Measurements from ENCODE around the gene FZD4.

The FZD4 gene

DNA sequence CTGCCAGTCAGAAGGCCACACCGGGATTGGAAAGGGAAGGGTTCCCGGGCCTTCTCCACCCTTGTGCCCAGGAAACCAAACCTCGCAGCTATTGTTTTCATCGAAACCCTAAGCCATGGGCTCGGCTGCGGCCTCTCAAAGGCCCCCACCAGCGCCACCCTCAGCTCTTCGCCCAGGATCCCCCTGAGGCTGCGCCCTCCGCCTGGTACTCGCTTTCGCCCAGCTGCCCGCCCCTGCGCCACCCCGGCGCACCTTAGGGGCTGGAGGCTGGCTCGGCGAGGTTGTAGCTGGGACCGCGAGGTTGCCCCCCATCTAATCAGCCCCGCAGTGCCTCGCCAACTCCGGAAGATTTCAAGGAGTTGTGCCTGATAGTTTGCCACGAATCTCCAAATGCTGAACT lies 49.0 kb downstream of the FZD4 start:
- no peak for DNase-seq

DNA sequence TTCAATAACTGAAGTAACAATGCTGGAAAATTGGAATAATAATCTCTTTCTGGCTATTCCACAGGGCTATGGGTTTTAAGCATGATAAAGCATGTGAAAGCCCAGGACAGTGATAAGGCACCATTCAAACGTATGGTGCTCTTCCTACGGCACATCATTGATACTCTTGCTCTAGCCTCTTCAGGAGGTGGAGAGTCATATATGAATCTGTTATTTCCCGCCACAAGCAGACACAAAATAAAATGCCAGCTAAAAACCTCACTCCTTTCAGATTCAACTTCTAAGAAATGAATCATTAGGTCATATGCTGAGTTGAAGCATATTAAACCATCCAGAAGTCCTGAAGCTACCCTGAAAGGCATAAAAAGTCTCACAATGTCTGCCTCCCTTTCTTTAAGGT lies 49.9 kb downstream of the FZD4 start:
- no peak for DNase-seq

GRCh38 chr11:86904001-86904400 lies 51.2 kb downstream of the FZD4 start:
- no peak for DNase-seq

- DNase-seq: no peak
These were observed 52.9 kb downstream of the FZD4 start for GRCh38 chr11:86902345-86902744.

DNA sequence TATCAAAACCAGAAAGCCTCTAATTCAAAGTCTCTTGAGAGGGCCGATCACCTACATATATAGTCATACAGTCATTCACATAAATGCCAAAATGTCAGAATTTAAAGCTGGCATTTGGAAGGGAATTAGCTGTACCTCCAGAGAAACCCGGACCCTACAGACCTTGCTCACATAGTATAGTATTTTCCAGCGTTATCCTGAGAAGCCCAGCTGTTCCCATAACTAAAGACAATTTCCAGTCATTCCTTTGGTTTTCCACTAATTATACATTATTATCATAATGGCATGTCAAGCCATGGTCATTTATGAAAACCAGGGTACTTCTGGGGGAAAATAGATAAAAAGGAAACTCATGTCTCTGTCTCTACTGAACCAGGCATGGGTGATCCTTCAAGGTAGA lies 53.6 kb downstream of the FZD4 start:
- DNase-seq: no peak

GRCh38 chr11:86900162-86900561 lies 55.0 kb downstream of the FZD4 start:
- no peak for DNase-seq

DNA sequence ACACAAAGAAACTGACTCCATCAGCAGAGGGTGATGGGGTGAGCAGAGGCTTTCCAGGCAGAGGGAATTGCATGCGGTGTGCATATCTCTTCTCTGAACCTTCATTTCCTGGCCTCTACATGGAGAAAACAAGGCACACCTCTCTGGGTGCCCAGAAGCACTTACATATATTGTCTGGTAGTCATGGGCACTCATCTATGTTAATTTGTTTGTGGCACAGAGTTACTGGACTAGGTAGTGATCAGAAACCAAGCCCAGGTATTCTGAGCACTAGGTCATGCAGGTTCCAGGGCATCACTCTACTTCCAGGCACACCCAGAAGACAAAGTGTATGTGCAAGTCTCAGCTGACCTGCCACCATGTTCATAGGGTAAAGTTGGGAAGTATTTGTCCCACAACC lies 56.5 kb downstream of the FZD4 start:
- no peak for DNase-seq

GRCh38 chr11:86896441-86896841 lies 58.8 kb downstream of the FZD4 start:
- no peak for DNase-seq

Measured in COR-L47 (cell line).